ENCODE measurements around the gene OCEL1.
A peak's percentile ranks its signal among the peaks of the same experiment; 100 is the strongest.
"Not testable (repeated sequence)": the region's sequence is repeated elsewhere in the genome, so short reads cannot be mapped to it uniquely, and the experiment has no call there.

Gene OCEL1, protein sequence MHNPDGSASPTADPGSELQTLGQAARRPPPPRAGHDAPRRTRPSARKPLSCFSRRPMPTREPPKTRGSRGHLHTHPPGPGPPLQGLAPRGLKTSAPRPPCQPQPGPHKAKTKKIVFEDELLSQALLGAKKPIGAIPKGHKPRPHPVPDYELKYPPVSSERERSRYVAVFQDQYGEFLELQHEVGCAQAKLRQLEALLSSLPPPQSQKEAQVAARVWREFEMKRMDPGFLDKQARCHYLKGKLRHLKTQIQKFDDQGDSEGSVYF

DNA sequence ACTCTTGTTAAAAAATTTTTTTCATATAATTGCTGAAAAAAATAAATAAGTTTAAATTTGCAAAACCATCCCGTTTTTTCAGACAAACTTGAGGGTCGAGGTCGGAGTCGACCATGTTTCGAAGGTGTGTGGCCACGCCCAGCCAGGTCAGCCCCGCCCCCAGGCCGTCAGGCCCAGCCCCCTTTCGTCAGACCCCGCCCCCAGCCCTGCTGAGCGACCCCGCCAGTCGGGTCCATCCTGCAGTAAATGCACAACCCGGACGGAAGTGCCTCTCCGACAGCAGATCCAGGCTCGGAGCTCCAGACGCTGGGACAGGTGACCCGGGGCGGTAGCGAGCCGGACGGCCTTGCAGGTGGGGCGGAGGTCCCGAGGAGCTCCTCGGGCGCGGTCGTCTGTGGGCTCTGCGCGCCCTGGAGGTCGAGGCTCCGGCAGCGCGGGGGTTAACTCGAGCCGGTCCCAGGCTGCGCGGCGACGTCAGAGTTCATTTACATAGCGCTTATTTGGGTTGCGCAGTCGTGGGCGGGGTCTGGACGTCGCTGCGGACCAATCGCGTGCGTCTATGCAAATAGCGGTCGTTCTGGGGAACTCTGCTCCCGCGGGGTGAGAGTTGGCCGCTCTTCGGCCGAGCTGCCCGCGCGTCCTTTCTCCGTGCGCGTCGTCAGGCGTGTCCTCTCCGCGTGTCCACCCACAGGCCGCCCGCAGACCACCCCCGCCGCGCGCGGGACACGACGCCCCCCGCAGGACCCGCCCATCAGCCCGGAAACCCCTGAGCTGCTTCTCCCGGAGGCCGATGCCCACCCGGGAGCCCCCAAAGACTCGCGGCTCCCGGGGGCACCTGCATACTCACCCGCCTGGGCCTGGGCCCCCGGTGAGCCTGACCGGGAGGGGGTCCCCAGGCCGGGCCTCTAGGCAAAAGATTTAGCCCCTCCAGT is at the start of gene OCEL1:
OCEL1 (plus strand) TSS at position 225 of the 932 bp plus-strand sequence; CDS start at position 247, 22 bp downstream.
- peak; percentile 98 for DNase-seq

DNA sequence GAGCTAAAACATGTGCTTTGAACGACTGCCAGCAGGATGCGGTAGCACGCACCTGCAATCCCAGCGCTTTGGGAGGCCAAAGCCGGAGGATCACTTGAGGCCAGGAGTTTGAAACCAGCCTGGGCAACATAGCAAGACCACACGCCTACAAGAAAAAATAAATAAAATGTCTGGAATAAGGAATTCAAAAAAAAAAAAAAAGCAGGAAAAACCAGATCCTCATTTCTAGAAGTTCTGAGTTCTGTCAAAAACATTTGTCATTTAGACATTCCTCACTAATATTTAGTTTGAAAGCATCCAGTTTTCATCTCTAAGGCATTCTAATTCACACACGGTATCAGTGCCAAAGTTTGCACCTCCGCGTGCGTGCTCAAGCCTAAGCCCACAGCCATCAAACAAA is 47.7 kb upstream of the OCEL1 start:
- no peak for DNase-seq

DNA sequence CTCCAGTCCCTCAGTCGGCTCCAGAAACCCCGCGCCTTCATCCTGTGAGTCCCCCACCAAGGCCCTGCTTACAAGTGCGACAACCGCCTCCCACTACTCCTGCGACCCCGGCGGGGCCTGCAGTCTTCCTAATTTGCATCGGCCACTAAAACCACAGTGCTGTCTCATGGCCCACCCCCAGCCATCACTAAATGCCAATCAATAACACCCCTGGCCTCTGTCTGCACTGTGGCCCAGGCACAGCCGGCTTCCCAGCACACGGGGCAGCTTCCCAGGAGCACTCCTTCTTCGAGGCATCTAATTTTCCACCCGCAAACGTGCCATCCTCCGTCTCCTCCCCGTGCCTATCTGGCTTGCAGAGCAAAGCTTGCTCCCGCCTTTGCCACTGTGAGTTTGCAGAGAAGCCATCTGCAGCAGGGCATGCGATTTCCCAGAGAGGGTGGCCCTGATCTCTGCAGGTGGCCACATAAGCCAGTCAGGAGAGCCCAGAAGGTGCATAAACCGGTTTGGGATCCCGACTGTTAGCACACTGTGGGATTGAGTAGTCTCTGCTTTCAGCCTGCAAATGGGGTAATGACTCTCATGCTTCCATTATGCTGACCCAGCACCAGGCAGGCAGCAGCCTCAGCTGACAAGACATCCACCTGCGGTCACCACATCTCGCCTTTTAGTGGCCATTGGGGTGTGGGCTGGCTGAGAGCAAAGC is 44.9 kb upstream of the OCEL1 start:
- no peak for DNase-seq

DNA sequence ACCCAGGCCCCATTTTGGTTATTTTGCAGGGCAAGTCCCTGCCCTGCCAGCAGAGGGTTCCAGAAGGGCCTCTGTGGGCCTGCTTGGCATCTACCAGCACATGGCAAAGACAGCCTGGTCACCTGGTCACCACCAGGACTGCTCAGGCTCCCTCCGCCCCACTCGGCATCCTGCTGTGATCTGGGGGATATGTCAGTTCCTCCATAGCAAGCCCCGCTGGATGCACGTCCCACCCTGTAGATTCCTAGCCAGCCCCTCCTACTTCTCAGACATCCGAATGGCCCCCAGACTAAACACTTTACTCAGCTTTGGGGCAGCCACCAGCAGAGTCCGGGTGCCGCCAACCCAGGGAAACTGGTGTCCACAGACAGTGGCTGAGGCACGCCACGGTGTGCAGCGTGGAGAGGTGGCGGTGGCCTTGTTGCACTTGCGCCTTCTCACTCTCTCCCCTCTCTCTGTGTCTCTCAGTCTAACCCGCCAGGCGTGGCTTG is 42.7 kb upstream of the OCEL1 start:
- no peak for DNase-seq

DNA sequence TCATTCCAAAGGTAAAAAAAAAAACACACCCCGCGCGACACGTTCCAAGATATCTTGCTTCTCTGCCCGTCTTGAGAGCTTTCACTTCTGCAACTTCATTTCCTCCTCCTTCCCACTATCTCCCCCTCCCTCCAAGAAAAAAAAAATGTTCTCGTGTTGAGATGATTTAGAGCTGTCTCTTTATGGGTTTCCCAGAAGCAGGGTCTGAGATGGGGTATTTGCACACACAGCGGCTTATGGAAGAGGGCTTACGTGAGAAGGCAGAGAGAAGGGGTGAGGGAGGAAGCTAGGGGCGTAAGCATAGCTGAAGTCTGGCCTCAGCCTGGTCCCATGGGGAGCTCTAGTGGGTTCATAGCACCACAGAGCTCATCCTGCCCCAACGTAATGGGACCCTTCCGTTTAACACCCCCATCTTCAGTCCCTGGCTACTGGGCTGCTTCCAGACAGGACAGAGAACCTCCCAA is 42.1 kb upstream of the OCEL1 start:
- no peak for DNase-seq

DNA sequence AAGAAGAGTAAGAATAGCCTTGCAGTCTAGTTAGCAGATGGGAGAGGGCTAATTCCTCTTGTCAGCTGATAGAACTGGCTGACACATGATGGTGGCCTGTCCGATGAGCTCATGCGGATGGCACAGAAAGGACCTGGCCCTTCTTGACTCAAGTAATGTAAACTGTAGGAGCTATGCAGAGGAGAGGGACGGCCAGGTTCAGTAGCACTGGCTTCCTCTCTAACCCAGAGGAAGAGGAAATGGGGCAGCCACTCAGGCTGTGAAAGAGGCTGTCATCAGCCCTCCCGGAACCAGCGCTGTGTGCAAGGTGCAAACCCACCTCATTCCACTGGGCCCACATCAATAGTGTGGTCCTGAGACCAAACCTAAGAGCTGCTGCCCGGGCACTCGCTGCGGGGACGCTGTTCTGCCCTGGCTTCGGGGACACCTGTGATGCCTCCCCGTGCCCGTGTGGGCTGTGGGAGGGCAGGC is 41.6 kb upstream of the OCEL1 start:
- DNase-seq: no peak

DNA sequence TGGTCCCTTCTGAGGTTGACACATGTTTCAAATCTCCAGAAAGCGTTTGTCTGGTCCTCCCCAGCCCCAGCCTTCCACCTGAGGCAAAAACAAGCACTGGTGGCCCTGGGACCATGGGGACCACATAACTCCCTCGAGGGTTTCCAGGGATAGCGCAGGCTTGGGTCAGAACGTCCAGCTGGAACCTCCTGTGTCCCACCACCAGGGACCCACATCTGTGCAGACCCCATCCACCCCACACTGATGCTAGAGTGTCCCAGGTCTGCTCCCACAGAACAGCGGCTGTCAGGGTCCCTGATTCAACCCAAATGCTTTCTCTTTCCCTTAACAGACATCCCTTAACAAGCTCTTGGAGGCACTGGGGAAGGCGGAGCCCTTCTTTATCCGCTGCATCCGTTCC is 40.4 kb upstream of the OCEL1 start:
- no peak for DNase-seq

DNA sequence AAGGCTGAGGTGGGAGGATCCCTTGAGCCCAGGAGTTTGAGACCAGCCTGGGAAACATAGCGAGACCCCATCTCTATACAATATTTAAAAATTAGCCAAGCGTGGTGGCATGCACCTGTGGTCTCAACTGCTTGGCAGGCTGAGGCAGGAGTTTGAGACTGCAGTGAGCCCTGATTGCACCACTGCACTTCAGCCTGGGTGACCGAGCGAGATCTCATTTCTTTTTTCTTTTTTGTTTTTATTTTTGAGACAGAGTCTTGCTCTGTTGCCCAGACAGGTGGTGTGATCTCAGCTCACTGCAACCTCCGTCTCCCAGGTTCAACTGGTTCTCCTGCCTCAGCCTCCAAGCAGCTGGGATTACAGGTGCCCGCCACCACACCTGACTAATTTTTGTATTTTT is 34.3 kb upstream of the OCEL1 start:
- not testable (repeated sequence) for DNase-seq

DNA sequence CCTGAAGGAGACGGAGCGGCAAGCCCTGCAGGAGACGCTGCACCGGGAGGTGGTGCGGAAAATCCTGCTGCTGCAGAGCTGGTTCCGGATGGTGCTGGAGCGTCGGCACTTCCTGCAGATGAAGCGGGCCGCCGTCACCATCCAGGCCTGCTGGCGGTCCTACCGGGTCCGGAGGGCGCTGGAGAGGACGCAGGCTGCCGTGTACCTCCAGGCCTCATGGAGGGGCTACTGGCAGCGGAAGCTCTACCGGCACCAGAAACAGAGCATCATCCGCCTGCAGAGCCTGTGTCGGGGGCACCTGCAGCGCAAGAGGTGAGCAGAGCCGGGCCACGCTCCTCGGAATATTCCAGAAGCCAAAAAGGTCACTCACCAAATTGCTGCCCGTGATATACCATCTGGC is 33.3 kb upstream of the OCEL1 start:
- DNase-seq: no peak

DNA sequence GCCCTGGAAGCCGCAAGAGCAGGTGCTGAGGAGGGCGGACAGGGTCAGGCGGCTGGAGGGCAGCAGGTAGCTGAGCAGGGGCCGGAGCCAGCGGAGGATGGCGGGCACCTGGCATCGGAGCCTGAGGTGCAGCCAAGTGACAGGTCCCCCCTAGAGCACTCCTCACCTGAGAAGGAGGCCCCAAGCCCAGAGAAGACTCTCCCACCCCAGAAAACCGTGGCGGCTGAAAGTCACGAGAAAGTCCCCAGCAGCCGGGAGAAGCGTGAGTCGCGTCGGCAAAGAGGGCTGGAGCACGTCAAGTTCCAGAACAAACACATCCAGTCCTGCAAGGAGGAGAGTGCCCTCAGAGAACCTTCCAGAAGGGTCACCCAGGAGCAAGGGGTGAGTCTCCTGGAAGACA is 31.4 kb upstream of the OCEL1 start:
- DNase-seq: no peak

DNA sequence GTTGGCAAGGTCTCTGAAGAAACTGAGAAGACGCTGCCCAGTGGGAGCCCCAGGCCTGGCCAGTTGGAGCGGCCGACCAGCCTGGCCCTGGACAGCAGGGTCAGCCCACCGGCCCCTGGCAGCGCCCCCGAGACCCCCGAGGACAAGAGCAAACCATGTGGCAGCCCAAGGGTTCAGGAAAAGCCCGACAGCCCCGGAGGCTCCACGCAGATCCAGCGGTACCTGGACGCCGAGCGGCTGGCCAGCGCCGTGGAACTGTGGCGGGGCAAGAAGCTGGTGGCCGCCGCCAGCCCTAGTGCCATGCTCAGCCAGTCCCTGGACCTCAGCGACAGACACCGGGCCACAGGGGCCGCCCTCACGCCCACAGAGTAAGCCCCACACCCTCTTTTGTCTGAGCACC is 30.9 kb upstream of the OCEL1 start:
- no peak for DNase-seq

DNA sequence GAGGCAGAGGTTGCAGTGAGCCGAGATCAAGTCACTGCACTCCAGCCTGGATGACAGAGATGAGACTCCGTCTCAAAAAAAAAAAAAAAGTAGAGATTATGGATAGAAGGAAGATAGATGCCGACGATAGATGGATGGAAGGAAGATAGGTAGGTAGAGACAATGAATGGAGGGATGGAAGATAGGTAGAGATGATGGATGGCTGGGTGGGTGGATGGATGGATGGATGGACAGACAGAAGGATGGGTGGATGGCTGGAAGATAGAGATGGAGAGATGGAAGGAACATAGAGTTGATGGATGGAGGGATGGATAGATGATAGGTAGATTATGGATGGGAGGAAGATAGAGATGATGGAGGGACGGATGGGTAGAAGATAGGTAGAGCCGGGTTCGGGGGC is 29.4 kb upstream of the OCEL1 start:
- no peak for DNase-seq

DNA sequence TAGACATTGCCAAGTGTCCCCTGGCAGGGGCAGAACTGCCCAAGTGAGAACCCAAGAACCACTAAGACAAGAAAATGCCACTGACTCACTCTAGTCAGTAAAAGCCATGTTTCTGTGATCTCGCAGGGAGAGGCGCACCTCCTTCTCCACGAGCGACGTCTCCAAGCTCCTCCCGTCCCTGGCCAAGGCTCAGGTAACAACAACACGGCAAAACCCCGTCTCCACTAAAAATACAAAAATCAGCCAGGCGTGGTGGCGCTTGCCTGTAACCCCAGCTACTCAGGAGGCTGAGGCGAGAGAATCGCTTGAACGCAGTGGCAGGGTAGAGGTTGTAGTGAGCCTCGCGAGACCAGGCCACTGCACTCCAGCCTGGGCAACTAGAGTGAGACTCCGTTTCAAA is 28.4 kb upstream of the OCEL1 start:
- no peak for DNase-seq

DNA sequence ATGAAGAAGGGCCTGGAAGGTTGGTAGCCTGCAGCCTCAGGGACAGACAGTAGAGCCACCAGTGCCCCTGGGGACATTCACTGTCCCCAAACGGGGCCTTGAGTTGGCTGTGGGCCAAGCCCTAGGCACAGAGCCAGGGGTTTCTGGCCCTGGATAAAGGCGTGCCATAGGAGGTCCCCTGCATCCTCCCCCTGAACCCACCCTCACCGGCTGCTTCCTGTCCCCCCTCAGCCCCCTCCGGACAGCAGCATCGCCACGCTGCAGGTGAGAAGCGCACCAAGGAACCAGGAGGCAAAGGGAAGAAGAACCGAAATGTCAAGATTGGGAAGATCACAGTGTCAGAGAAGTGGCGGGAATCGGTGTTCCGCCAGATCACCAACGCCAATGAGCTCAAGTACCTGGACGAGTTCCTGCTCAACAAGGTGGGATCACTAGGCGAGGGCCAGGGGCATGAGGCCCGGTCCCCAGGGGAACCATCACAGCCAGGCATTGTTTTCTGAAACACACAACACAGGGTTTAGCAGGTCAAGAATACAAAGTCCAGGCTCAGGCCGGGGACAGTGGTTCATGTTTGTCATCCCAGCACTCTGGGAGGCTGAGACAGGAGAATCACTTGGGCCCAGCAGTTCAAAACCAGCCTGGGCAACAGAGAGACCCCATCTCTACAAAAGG is 25.5 kb upstream of the OCEL1 start:
- DNase-seq: no peak

DNA sequence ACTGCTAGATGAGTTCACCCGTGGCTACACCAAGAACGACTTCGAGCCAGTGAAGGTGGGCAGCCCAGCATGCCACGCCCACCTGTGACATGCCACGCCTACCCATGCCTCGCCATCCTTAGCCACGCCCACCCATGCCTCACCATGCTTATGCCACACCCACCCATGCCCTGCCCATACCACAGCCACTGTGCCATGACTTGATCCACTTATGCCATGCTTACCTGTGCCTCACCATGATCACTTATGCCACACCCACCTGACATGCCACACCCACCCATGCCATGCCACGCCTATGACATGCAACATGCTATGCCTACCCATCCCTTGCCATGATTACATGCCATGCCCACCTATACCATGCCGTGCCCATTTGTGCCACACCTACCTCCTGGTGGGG is 23.8 kb upstream of the OCEL1 start:
- no peak for DNase-seq

DNA sequence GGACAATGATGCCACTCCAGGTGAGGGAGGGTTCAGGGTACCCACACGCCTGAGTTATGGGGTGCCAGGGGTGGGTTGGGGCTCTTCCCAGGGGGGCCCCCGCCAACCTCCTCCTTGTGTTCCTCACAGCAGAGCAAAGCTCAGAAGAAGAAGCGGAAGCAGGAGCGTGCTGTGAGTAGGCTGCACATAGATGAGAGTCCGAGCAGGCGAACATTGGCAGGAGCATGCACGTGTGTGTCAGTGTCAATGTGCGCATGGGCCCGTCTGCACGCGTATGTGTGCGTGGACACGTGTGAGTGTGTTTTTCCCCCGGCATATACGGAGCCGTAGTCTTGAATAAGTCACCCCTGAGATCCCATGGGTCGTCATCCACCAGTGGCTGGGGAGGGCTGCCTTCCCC is 23.3 kb upstream of the OCEL1 start:
- no peak for DNase-seq

DNA sequence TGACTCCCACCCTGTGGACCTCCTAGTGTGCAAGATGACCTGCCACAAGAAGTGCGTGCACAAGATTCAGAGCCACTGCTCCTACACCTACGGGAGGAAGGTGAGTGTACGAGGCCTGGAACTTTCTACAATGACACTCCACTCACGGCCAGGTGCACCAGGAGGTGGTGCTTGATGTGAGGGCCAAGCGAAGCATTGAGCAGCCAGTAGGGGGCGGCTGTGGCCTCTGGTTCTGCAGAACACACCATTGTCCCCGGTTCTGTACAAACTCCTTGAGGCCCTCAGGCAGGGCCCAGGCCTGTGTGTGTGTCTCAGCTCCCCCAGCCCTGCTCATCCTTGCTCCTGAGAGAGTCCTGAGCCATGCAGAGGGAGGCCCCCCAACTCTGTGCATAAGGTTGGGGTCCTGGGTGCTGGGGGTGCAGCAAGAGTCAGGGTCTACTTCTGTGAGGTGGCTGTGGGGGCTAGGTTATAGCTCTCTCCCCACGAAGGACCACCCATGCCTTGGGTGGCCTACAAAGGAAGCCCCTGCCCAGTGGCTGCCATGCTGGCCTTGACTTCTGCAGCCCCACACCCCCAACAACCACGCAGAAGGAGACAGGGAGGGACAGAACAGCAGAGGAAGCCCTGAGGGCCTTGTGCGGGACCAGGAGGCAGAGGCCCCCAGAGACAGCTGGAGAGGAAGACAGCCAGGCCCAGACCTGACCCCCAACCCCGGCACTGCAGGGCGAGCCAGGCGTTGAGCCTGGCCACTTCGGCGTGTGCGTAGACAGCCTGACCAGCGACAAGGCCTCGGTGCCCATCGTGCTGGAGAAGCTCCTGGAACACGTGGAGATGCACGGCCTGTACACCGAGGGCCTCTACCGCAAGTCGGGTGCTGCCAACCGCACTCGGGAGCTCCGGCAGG is 20.5 kb upstream of the OCEL1 start:
- DNase-seq: no peak

DNA sequence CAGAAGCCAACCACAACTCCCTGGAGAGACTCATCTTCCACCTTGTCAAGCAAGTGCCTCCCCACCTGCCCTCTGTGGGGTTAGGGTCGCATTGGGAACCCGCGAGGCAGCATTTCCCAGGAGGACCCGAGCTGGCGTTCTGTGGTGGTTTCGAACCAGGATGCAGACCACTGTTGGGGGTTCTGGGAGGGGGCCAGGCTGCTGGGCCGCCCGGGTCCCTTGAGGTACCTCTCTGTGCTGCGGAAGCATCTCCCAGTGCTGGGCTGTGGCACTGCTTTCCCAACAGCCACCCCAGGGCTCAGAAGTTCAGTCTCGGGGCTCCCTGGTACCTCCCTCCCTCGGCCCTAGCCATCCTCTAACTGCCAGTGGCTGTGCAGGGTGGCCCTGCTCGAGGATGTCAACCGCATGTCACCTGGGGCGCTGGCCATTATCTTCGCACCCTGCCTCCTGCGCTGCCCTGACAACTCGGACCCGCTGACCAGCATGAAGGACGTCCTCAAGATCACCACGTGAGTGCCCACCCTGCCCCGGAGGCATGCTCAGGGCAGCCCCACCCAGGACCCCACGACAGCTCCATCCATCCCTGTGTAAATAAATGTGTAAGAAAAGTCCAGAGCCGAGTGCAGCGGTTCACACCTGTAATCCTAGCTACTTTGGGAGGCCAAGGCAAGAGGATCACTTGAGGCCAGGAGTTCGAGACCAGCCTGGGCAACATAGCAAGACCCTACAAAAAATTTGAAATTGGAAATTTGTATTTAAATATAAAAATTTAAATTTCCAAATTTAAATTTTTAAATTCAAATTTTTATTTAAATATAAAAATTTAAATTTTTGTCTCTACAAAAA is 19.1 kb upstream of the OCEL1 start:
- DNase-seq: no peak

DNA sequence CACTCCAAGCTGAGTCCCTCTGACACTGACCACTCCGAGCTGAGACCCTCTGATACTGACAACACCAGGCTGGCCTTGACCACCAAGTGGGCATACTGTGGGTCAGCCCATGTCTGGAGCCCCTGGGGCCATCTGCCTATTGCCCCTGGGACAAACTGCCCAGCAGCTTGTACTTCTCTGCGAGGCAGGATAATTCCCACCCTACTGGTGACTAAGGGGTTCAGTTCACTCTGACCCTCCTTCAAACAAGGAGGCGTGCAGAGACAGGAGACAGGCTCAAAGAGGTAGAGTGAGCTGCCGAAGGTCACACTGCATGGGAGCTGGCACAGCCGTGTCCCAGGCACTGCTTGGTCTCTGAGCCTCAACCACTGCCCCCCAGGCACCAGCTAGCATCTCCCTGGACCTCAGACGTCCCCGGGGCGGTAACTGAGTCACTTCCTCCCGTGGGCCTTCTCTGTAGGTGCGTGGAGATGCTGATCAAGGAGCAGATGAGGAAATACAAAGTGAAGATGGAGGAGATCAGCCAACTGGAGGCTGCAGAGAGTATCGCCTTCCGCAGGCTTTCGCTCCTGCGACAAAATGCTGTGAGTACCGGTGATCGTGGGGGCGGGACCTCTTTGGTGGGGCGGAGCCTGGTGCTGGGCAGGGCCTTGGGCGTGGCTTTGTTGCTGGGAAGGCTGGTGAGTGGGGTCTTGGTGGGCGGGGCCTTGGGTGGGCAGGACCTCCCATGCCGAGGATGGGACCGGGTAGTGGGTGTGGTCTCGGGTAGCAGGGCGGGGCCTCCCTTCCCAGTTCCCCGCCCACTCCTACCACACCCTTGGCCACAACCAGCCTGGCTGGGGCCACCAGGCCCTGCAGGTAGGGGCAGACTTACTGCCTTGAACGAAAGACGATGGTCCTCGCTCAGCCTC is 16.6 kb upstream of the OCEL1 start:
- no peak for DNase-seq

DNA sequence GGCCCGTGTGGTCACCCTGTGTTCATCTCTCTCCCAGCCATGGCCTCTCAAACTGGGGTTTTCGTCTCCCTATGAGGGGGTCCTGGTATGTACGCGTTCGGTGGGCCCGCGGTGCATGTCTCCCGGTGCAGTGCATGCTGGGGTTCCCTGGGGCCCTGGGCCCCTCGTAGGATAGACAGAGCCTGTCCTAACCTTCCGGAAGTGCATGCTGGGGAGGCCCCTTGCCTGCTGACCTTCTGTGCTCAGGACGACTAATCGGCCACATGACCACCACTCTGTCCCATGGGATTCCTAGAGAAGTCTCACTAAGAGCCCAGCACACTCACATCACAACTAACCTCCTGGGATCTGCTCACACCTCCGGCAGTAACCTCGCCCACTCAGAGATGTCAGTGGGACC is 15.7 kb upstream of the OCEL1 start:
- DNase-seq: no peak
